Spleen (tissue), 7 donors: ENCODE data around the gene KLF7.

Experiments used
- POLR2A ChIP-seq, 3 donors: fragments of 450-650 bp; IDR thresholded peaks; one replicate each; pipeline ENCODE4 v1.5.1; 2017; ENCODE audit warnings: antibody characterized with exemption in 3 of 3, mild to moderate bottlenecking in 1 of 3
- POLR2AphosphoS5 ChIP-seq, 3 donors: sonication (generic); formaldehyde crosslinking; IDR thresholded peaks; one replicate each; pipeline ENCODE4 v1.5.1; 2017; ENCODE audit warnings: antibody characterized with exemption in 3 of 3
- TF ChIP-seq, protein P1 (sequence below), 11 experiments: fragments of 200-600 bp in 7 of 11; fragments of 450-650 bp in 4 of 11; sonication (generic) in 4 of 11; IDR thresholded peaks in 8 of 11; conservative IDR thresholded peaks in 3 of 11; 1 replicate in 7 of 11; 2 replicates in 4 of 11; pipeline versions ENCODE4 v1.4.0 to v1.8.0; 2016 to 2021; ENCODE audit warnings: antibody characterized with exemption in 11 of 11, inconsistent platforms in 4 of 11, mild to moderate bottlenecking in 1 of 11
- donor health status: DM: no; HTN: no; CAD: no; lungs with moderate emphysema.
- donor health status: DM: no; HTN: no; CAD: no.
- donor health status: DM: no; HTN: no; CAD: no.

DNA sequence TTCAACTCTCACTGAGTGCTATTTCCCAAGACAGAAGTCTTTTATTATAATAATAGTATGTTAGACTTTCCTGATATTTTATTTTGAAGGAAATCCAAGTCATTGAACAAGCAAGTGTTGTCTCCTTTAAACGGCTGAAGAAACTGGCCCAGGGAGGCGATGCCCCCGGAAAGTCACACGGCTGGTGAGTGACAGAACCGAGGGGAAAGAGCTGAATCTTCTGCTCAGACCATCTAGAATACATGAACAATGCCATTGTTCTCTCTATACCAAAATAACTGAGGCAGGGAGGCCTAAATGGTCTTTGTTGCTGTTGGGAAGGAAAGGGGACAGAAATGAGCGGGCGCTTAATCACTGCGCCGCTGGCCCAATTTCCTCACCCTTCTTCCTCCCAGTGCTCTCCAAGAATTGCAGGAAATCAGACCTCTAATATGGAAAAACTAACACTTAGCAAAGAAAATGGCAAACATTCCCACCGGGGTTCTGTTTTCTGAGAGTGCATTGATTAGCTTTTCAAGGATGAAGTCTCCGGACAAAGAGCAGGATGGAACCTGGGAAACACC lies 101.5 kb downstream of the KLF7 start:
- TF ChIP-seq, protein P1, sequence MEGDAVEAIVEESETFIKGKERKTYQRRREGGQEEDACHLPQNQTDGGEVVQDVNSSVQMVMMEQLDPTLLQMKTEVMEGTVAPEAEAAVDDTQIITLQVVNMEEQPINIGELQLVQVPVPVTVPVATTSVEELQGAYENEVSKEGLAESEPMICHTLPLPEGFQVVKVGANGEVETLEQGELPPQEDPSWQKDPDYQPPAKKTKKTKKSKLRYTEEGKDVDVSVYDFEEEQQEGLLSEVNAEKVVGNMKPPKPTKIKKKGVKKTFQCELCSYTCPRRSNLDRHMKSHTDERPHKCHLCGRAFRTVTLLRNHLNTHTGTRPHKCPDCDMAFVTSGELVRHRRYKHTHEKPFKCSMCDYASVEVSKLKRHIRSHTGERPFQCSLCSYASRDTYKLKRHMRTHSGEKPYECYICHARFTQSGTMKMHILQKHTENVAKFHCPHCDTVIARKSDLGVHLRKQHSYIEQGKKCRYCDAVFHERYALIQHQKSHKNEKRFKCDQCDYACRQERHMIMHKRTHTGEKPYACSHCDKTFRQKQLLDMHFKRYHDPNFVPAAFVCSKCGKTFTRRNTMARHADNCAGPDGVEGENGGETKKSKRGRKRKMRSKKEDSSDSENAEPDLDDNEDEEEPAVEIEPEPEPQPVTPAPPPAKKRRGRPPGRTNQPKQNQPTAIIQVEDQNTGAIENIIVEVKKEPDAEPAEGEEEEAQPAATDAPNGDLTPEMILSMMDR (IDR thresholded peaks at IDR 0.05 in 8 of 11, conservative IDR thresholded peaks at IDR 0.05 in 3 of 11), result no peak
- no peak for TF ChIP-seq POLR2A (IDR thresholded peaks at IDR 0.05)
- TF ChIP-seq POLR2AphosphoS5 (IDR thresholded peaks at IDR 0.05), result no peak
